Hepatocyte (in vitro differentiated cells): ENCODE results near the gene REEP6. TPM values are rescaled to one million over a fixed set of nuclear protein-coding genes. Genes with fewer than 3 reads are reported as not detected.

Source experiments
- DNase-seq: peaks from one replicate; pipeline ENCODE4 v3.0.0-alpha.2; 2016; ENCODE audit warnings: low spot score
- H2AFZ ChIP-seq: fragments of 200-600 bp; sonication (generic); 2 replicates; pipeline ENCODE4 v1.6.0; 2016; ENCODE audit warnings: antibody characterized with exemption, mild to moderate bottlenecking
- H3K27ac ChIP-seq: fragments of 200-600 bp; sonication (generic); 2 replicates; pipeline ENCODE4 v1.5.1; 2016; ENCODE audit warnings: mild to moderate bottlenecking
- H3K27me3 ChIP-seq: fragments of 200-600 bp; sonication (generic); 2 replicates; pipeline ENCODE4 v1.6.1; 2016
- H3K36me3 ChIP-seq: fragments of 200-600 bp; sonication (generic); replicated peaks from 2 replicates; pipeline ENCODE4 v1.5.1; 2016; ENCODE audit warnings: low read depth; ENCODE audit not compliant: insufficient read depth
- H3K4me1 ChIP-seq: fragments of 200-600 bp; sonication (generic); 2 replicates; pipeline ENCODE4 v1.5.1; 2016; ENCODE audit warnings: mild to moderate bottlenecking, moderate library complexity; ENCODE audit not compliant: insufficient read depth
- H3K4me2 ChIP-seq: fragments of 200-600 bp; sonication (generic); 2 replicates; pipeline ENCODE4 v1.6.0; 2016
- H3K4me3 ChIP-seq: fragments of 200-600 bp; sonication (generic); 2 replicates; pipeline ENCODE4 v1.5.1; 2016; ENCODE audit warnings: mild to moderate bottlenecking
- H3K79me2 ChIP-seq: fragments of 200-600 bp; sonication (generic); 2 replicates; pipeline ENCODE4 v1.6.0; 2017; ENCODE audit warnings: mild to moderate bottlenecking
- H3K9me2 ChIP-seq: fragments of 200-600 bp; sonication (generic); replicated peaks from 2 replicates; pipeline ENCODE4 v1.6.0; 2017; ENCODE audit warnings: mild to moderate bottlenecking; ENCODE audit not compliant: insufficient read depth
- H3K9me3 ChIP-seq: fragments of 200-600 bp; sonication (generic); 2 replicates; pipeline ENCODE4 v1.5.1; 2016; ENCODE audit warnings: low read depth, mild to moderate bottlenecking
- H4K20me1 ChIP-seq: fragments of 200-600 bp; sonication (generic); 2 replicates; pipeline ENCODE4 v1.6.0; 2016; ENCODE audit warnings: mild to moderate bottlenecking; ENCODE audit not compliant: insufficient read depth, poor library complexity, severe bottlenecking
- EZH2 ChIP-seq: fragments of 200-600 bp; sonication (generic); IDR thresholded peaks from 2 replicates; pipeline ENCODE4 v1.6.1; 2016; ENCODE audit warnings: antibody characterized with exemption, mild to moderate bottlenecking, borderline replicate concordance
- EZH2phosphoT487 ChIP-seq: fragments of 200-600 bp; sonication (generic); IDR thresholded peaks from one replicate; pipeline ENCODE4 v1.6.1; 2018; ENCODE audit warnings: antibody characterized with exemption, mild to moderate bottlenecking, low read depth, moderate library complexity; ENCODE audit not compliant: unreplicated experiment, severe bottlenecking
- WGBS: methylation state at CpG from one replicate; pipeline ENCODE4 v1.1.6; 2016; ENCODE audit warnings: low lambda C conversion rate; ENCODE audit errors: missing lambda C conversion rate; 5-methylcytosine and 5-hydroxymethylcytosine counted together
- polyA plus RNA-seq: library from polyadenylated mRNA; unstranded; fragments of >200 nt; fragmentation: Nextera tagmentation; extraction: Ambion mirVana; gene quantifications from 2 replicates; pipeline ENCODE4 v1.2.1, GENCODE V29; 2016
- total RNA-seq: library from RNA; depleted of rRNA; stranded (reverse); fragments of >200 nt; gene quantifications from 2 replicates; pipeline ENCODE4 v1.2.3, GENCODE V29; 2014
- TF ChIP-seq, protein P1 (sequence below): fragments of 200-600 bp; sonication (generic); IDR thresholded peaks from 2 replicates; pipeline ENCODE4 v1.5.1; 2016; ENCODE audit warnings: antibody characterized with exemption, mild to moderate bottlenecking; ENCODE audit not compliant: poor library complexity

Gene REEP6
- total and polyA plus RNA-seq, 2 experiments from 2014 or later, result 88.9 to 218 TPM

- Histone ChIP-seq H3K4me1 (peaks cover 17% of the 10 kb centered on the region), H3K27me3 (peaks cover 67% of the 10 kb centered on the region), H3K36me3 (no peaks in the 10 kb centered on the region), H3K27ac (no peak overlapping the region), H3K4me3 (no peak overlapping the region), H3K79me2 (no peaks in the 10 kb centered on the region), H2AFZ (no peak overlapping the region), H4K20me1 (peaks cover under 1% of the 10 kb centered on the region), H3K9me2 (no peaks in the 10 kb centered on the region), H3K9me3 (no peaks in the 10 kb centered on the region), H3K4me2 (no peak overlapping the region)
- TF ChIP-seq, protein P1, sequence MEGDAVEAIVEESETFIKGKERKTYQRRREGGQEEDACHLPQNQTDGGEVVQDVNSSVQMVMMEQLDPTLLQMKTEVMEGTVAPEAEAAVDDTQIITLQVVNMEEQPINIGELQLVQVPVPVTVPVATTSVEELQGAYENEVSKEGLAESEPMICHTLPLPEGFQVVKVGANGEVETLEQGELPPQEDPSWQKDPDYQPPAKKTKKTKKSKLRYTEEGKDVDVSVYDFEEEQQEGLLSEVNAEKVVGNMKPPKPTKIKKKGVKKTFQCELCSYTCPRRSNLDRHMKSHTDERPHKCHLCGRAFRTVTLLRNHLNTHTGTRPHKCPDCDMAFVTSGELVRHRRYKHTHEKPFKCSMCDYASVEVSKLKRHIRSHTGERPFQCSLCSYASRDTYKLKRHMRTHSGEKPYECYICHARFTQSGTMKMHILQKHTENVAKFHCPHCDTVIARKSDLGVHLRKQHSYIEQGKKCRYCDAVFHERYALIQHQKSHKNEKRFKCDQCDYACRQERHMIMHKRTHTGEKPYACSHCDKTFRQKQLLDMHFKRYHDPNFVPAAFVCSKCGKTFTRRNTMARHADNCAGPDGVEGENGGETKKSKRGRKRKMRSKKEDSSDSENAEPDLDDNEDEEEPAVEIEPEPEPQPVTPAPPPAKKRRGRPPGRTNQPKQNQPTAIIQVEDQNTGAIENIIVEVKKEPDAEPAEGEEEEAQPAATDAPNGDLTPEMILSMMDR, result no peak
- TF ChIP-seq EZH2, result no peak
- TF ChIP-seq EZH2phosphoT487, result no peak
- 81% methylated on average over 9 of the region's 9 CpGs for WGBS
- no peak for DNase-seq
Measured at GRCh38 chr19:1447944-1448343, 43.0 kb upstream of the REEP6 start.

DNA sequence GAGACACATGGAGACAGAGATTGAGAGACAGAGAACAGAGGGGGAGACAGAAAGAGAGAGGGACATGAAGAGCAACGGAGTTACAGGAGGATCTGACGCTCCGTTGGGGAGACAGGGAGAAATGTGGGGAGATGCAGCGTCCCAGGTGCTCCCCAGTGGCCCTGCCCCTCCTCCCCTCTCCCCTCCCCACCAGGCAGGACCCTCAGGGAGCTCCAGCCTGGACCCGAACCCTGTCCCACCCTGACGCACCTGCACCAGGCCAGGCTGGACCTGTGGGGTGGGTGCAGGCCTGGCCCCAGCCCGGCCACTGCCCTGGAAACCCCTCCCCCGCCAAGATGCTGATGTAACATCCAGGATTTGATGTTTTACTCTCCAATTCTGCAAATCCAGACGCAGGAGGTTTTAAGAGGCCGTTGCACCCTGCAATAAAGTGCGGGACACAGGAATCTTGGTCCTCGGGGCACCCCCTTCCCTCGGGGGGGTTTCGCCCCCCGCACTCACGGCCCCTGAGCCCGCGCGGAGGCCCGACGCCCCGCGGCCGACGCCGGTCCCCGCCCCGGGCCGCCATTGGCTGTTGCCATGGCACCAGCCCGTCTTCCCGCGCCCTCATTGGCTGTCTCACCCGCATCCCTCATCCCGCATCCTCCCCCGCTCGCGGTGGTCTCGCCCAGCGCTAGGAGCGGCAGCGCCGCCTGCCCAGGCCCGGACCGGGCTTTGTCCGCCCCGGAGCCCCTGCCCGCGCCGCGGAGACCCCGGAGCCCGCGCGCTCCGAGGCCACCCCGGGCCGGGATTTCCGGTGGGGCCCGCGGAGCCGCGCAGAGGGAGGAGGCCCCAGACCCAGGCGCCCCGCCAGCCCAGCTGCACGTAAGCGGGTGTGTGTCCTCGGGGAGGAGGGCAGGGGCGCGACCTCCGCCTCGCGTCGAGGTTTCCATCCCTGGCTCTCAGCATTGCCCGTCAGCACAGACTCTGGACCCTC, 41.2 kb upstream of the REEP6 start, which contains the start of gene APC2:
TSS of gene APC2 (plus strand) at position 655 of the 976 bp plus-strand sequence. CDS start 2,881 bp downstream, outside the sequence.
- peaks cover 81% of the 10 kb centered on the region for H3K27me3 ChIP-seq
- 28% methylated on average over 45 of the region's 74 CpGs for WGBS

DNA sequence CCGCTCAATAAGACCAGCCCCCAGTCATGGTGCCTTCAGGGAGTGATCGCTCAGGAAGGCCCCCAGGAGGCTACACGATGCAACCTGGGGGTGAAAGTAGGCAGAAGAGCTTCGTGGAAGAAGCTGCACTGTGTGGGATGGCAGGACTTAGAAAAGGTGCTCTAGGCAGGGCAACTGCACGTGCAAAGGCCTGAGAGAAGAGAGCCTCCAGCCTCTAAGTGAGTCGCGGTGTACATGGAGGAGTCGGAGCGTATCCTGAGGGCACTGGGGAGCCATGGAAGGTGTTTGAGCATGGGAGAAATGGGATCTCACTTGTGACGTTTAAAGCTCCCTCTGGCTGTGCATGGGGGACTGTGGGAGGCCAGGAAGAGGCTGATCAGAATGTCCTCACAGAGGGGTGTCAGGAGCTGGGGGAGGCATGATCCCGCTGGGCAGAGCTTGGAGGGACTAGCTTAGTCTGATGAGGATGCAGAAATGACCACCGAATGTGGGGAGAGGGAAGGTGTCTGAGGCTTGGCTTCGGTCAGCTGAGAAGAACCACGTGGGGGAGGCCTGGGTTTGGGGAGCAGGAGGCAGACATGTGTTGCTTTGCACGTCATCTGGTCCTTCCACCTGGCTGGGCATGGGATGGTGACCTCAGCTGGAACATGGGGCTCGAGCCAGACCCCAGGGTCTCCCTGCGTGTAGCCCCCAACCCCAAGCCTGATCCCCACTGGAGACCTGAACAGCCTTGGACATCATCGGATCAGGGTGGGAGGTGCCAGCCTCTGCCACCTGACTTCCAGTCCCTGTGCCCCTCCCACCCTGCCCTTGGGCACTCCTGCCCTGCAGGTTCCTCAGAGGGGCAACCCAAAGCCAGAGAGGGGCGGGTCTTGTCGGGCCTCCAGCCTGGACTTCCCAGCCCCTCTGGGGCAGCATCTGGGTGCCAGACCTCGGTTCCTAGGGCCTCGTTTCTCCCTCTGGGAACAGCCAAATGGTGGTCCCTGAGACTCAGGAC, 39.9 kb upstream of the REEP6 start:
- Histone ChIP-seq H3K4me3 (no peak overlapping the region), H2AFZ (no peak overlapping the region), H3K27ac (no peak overlapping the region), H4K20me1 (no peaks in the 10 kb centered on the region), H3K79me2 (no peaks in the 10 kb centered on the region), H3K36me3 (no peaks in the 10 kb centered on the region), H3K27me3 (peaks cover 87% of the 10 kb centered on the region), H3K9me2 (no peaks in the 10 kb centered on the region), H3K4me2 (no peak overlapping the region), H3K9me3 (no peaks in the 10 kb centered on the region), H3K4me1 (peaks cover 4% of the 10 kb centered on the region)
- no peak for DNase-seq
- WGBS, result 61% methylated on average over 21 of the region's 22 CpGs
- TF ChIP-seq EZH2phosphoT487 (peak; percentile 18), EZH2 (no peak)
- TF ChIP-seq, protein P1, result no peak

More for the DNA sequence above, 41.2 kb upstream of the REEP6 start, which contains the start of gene APC2:
- Histone ChIP-seq H4K20me1 (no peaks in the 10 kb centered on the region), H3K9me2 (no peaks in the 10 kb centered on the region), H3K4me3 (no peak within 1 kb of the TSS), H3K4me1 (peaks cover 9% of the 10 kb centered on the region), H3K79me2 (no peaks in the 10 kb centered on the region), H3K36me3 (no peaks in the 10 kb centered on the region), H2AFZ (no peak within 1 kb of the TSS), H3K9me3 (no peaks in the 10 kb centered on the region), H3K27ac (no peak within 1 kb of the TSS), H3K4me2 (peak within 1 kb of the TSS; percentile 49)
- peak; percentile 49 for DNase-seq
- peak; percentile 86 for TF ChIP-seq EZH2
- TF ChIP-seq EZH2phosphoT487, result peak; percentile 72
- TF ChIP-seq, protein P1, result no peak
